Measurements from ENCODE around the gene KIF26A. TPM values are rescaled to one million over a fixed set of nuclear protein-coding genes. Genes with fewer than 3 reads are reported as not detected.

The KIF26A gene
- total RNA-seq, 4 donors from 2014 or later, result 2.1 to 6.1 (median 4.6) TPM

DNA sequence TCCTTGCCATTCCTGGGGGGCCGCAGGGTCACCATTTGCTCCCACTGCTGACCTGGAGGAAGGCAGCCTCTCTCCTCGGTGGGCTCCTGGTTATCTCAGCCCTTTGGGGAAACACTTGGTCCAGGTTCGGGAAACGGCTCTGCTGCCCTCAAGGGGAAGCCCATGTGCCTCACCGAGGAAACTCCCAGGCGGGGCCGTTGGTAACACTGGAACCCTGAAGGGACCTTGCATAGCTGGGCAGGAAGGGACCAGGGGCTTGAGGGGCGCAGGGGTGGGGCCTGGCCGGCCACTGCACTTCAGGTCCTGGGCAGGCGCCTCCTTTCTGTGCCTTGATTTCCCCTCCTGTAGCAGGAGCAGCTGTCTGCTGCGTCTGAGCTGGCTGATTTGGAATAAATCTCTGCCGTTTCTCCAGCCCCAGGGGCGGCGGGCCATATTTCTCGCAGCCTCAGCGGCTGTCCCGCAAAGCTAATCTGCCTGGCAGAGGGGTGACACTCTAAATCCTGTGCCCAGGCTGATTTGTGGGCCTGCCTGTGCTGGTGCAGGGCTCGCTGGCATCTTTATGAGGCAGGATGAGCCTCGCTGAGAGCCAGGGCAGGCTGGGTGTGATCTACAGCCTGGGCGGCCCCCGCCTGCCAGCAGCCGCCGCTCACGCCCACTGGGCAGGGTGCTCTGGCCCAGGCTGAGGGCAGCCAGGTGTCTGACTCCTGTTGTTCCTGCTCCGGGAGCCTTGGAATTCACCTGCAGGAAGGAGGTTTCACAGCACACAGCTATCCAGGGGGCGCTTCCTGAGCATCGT lies 49.7 kb downstream of the KIF26A start:
- DNase-seq (ENCODE audit: low spot score in 2 of 2), result no peak
- H3K4me1 ChIP-seq, result peaks cover 17% of the 10 kb centered on the region
- no peaks in the 10 kb centered on the region for H3K36me3 ChIP-seq
- no peak for TF ChIP-seq EP300 (IDR thresholded peaks at IDR 0.05)
- TF ChIP-seq, protein P1, sequence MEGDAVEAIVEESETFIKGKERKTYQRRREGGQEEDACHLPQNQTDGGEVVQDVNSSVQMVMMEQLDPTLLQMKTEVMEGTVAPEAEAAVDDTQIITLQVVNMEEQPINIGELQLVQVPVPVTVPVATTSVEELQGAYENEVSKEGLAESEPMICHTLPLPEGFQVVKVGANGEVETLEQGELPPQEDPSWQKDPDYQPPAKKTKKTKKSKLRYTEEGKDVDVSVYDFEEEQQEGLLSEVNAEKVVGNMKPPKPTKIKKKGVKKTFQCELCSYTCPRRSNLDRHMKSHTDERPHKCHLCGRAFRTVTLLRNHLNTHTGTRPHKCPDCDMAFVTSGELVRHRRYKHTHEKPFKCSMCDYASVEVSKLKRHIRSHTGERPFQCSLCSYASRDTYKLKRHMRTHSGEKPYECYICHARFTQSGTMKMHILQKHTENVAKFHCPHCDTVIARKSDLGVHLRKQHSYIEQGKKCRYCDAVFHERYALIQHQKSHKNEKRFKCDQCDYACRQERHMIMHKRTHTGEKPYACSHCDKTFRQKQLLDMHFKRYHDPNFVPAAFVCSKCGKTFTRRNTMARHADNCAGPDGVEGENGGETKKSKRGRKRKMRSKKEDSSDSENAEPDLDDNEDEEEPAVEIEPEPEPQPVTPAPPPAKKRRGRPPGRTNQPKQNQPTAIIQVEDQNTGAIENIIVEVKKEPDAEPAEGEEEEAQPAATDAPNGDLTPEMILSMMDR (IDR thresholded peaks at IDR 0.05), result no peak
- TF ChIP-seq POLR2A (IDR thresholded peaks at IDR 0.05), result no peak
- no peak for TF ChIP-seq POLR2AphosphoS5 (IDR thresholded peaks at IDR 0.05)
- H3K27me3 ChIP-seq, result peaks cover 60% of the 10 kb centered on the region
- H3K9me3 ChIP-seq, result no peaks in the 10 kb centered on the region
- no peak overlapping the region for H3K27ac ChIP-seq
- no peak overlapping the region for H3K4me3 ChIP-seq
- WGBS, result 18% methylated on average over 3 of the region's 27 CpGs

DNA sequence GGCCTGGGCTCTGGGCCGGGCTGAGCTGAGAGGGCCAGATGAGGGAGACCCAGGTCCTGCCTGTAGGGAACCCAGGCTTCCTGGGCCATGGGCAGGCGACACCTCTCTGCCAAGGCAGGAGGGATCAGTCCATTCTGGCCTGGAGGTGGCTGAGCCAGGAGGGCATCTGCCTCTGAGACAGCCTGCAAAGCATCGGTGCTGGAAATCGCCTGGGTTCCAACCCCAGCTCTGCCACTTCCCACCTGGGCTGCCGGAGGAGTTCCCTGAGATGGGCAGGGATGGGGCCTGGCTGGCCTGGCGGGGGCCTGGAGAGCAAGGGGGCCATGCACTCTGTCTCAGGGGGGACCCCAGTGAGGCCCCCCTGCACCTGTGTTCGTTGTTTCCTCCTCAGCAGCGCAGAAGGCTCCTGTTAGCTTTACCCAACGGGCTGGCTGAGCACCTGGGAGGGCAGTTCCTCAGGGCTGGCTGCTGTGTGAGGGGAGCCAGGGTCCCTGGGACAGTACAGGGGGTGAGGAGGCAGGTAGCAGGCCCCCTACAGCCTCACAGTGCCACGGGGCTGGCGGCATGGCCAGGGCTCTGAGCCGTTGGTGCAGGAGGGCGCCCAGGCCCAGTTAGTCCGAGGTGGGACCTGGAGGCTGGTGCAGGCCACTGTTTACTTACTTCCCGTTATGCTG lies 50.5 kb downstream of the KIF26A start:
- TF ChIP-seq POLR2AphosphoS5 (IDR thresholded peaks at IDR 0.05), result no peak
- no peaks in the 10 kb centered on the region for H3K9me3 ChIP-seq
- peaks cover 17% of the 10 kb centered on the region for H3K4me1 ChIP-seq
- H3K36me3 ChIP-seq, result no peaks in the 10 kb centered on the region
- peaks cover 56% of the 10 kb centered on the region for H3K27me3 ChIP-seq
- H3K27ac ChIP-seq, result no peak overlapping the region
- 70% methylated on average over 5 of the region's 15 CpGs for WGBS
- no peak for DNase-seq (ENCODE audit: low spot score in 2 of 2)
- no peak overlapping the region for H3K4me3 ChIP-seq

DNA sequence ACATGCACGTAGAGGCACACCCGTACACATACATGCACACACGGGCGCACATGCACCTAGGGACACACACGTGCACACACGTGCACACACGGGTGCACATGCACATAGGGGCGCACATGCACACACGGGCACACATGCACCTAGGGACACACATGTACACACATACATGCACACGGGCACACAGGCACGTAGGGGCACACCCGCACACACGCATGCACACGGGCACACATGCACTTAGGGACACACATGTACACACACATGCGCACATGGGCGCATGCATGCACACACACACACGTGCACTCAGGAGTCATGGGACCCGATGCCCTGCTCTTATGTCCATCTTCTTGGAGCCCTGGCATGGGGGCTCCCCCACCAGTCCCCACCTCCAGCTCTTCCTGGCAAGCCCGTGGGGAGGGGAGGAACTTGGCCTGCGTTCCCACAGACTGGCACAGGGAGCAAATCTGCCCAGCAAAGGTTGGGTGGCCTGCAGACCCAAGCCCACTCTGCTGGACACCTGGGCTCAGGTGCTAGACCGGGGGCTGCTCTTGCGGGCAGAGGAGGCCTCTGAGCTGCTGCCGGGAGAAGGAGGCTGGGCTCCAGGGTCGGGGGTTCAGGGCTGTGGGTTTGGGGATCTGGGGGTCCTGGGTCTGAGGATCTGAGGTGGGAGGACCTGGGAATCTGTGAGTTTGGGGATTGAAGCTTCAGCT lies 51.4 kb downstream of the KIF26A start:
- H3K36me3 ChIP-seq, result no peaks in the 10 kb centered on the region
- H3K4me3 ChIP-seq, result no peak overlapping the region
- TF ChIP-seq, protein P1 (IDR thresholded peaks at IDR 0.05), result no peak
- TF ChIP-seq POLR2AphosphoS5 (IDR thresholded peaks at IDR 0.05) (no peak), EP300 (IDR thresholded peaks at IDR 0.05) (no peak), POLR2A (IDR thresholded peaks at IDR 0.05) (no peak)
- H3K4me1 ChIP-seq, result peaks cover 15% of the 10 kb centered on the region
- DNase-seq (ENCODE audit: low spot score in 2 of 2), result no peak
- no peaks in the 10 kb centered on the region for H3K9me3 ChIP-seq
- 95% methylated on average over 6 of the region's 24 CpGs for WGBS
- H3K27me3 ChIP-seq, result peaks cover 53% of the 10 kb centered on the region
- no peak overlapping the region for H3K27ac ChIP-seq

DNA sequence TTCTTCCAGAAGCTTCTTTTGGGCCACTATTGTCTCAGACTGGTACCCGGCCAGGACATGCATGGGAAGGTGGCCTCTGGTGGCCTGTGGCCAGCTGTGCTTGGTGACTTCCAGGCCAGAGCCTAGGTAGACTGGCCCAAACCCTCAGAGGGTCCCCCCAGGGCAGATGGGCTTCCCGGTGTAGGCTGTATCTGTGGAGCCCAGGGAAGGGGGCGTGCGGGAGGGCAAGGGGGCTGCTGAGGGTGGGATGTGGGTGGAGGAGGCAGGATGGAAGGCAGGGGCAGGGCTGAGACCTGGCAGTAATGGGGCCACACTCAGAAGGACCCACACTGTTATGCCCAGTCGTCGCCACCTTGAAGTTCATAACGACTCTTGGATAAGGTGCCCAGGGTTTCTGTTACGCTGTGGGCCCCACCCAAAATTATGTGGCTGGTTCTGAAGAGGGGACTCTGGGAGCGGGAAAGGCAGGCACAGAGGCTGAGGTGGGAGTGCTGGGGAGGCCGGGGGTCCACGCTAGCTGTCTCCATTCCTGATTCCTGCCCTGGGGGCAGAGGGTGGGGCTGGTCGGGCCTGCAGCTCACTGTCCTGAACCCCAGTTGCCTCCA lies 52.1 kb downstream of the KIF26A start:
- DNase-seq (ENCODE audit: low spot score in 2 of 2), result no peak
- H3K36me3 ChIP-seq, result no peaks in the 10 kb centered on the region
- H3K4me3 ChIP-seq, result no peak overlapping the region
- peaks cover 56% of the 10 kb centered on the region for H3K27me3 ChIP-seq
- H3K4me1 ChIP-seq, result peaks cover 11% of the 10 kb centered on the region
- no peak overlapping the region for H3K27ac ChIP-seq
- no peaks in the 10 kb centered on the region for H3K9me3 ChIP-seq
- WGBS, result 75% methylated on average over 9 of the region's 12 CpGs
- no peak for TF ChIP-seq POLR2AphosphoS5 (IDR thresholded peaks at IDR 0.05)
- TF ChIP-seq, protein P1 (IDR thresholded peaks at IDR 0.05), result no peak
- no peak for TF ChIP-seq EP300 (IDR thresholded peaks at IDR 0.05)
- no peak for TF ChIP-seq POLR2A (IDR thresholded peaks at IDR 0.05)

DNA sequence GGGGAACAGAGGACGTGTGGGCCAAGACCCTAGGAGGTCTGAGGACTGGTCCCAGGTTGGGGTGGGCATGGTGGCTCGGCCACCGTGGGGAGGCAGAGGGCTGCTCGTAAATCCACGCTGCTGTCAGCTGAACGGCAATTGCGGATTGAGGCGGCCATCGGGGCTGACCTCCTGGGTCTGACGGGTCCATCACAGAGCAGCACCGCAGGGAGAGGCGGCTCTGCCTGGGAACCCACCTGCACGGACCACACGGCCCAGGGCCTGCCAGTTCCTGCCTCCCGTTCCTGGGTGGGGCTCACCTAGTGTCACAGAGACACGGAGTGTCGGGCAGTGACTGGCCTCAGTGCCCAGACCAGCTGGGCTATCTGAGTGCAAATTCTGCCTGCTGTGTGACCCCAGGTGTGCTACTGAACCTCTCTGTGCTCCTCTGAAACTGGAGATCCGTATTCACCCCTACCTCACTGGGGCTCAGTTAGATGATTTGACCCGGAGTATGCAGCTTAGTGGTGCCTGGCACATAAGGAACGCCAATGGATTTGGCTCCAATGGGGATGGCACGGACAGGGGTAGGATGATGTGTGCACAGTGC lies 53.1 kb downstream of the KIF26A start:
- Histone ChIP-seq H3K4me1 (peaks cover 21% of the 10 kb centered on the region), H3K27me3 (peaks cover 61% of the 10 kb centered on the region), H3K36me3 (no peaks in the 10 kb centered on the region), H3K27ac (no peak overlapping the region), H3K9me3 (no peaks in the 10 kb centered on the region), H3K4me3 (no peak overlapping the region)
- WGBS, result 83% methylated on average over 20 of the region's 21 CpGs
- TF ChIP-seq POLR2A (IDR thresholded peaks at IDR 0.05) (no peak), EP300 (IDR thresholded peaks at IDR 0.05) (no peak), POLR2AphosphoS5 (IDR thresholded peaks at IDR 0.05) (no peak)
- TF ChIP-seq, protein P1 (IDR thresholded peaks at IDR 0.05), result no peak
- no peak for DNase-seq (ENCODE audit: low spot score in 2 of 2)
